Activated naive CD8-positive, alpha-beta T cell (primary cell): Measurements from ENCODE around the gene GAGE12F.
"Not testable (repeated sequence)": the region's sequence is repeated elsewhere in the genome, so short reads cannot be mapped to it uniquely, and the experiment has no call there.

Source experiments
- H3K27ac Mint-ChIP-seq: one replicate; pipeline ENCODE4 v1.8.0; 2021; ENCODE audit warnings: mixed read lengths
- H3K27me3 Mint-ChIP-seq: one replicate; pipeline ENCODE4 v1.8.0; 2021; ENCODE audit warnings: mixed read lengths
- H3K36me3 Mint-ChIP-seq: one replicate; pipeline ENCODE4 v1.8.0; 2021; ENCODE audit warnings: mixed read lengths
- H3K4me1 Mint-ChIP-seq: one replicate; pipeline ENCODE4 v1.8.0; 2021; ENCODE audit warnings: low read depth, mixed read lengths
- H3K4me3 Mint-ChIP-seq: one replicate; pipeline ENCODE4 v1.8.0; 2021; ENCODE audit warnings: mild to moderate bottlenecking, mixed read lengths
- H3K9me3 Mint-ChIP-seq: one replicate; pipeline ENCODE4 v1.8.0; 2021; ENCODE audit warnings: low read depth, mixed read lengths

GAGE12F gene, protein sequence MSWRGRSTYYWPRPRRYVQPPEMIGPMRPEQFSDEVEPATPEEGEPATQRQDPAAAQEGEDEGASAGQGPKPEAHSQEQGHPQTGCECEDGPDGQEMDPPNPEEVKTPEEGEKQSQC

DNA sequence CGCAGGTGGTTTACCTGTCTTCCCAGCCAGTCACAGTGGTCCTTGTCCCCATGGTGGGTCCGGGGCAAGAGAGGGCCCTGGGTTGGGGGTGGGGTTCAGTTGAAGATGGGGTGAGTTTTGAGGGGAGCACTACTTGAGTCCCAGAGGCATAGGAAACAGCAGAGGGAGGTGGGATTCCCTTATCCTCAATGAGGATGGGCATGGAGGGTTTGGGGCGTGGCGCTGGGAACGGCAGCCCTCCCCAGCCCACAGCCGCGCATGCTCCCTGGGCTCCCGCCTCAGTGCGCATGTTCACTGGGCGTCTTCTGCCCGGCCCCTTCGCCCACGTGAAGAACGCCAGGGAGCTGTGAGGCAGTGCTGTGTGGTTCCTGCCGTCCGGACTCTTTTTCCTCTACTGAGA, at the start of gene GAGE12F:
Gene GAGE12F, plus strand, starts transcription at position 301 of the 400 bp plus-strand sequence. CDS start 1,155 bp downstream, outside the sequence.
- not testable (repeated sequence) for H3K27ac Mint-ChIP-seq, H3K4me1 Mint-ChIP-seq, H3K4me3 Mint-ChIP-seq, H3K27me3 Mint-ChIP-seq, H3K9me3 Mint-ChIP-seq, H3K36me3 Mint-ChIP-seq

DNA sequence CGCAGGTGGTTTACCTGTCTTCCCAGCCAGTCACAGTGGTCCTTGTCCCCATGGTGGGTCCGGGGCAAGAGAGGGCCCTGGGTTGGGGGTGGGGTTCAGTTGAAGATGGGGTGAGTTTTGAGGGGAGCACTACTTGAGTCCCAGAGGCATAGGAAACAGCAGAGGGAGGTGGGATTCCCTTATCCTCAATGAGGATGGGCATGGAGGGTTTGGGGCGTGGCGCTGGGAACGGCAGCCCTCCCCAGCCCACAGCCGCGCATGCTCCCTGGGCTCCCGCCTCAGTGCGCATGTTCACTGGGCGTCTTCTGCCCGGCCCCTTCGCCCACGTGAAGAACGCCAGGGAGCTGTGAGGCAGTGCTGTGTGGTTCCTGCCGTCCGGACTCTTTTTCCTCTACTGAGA, 28.8 kb upstream of the GAGE12F start, which contains the start of gene GAGE12C:
Gene GAGE12C, plus strand, starts transcription at position 301 of the 400 bp plus-strand sequence. CDS start 1,155 bp downstream, outside the sequence.
- H3K27me3 Mint-ChIP-seq, H3K4me3 Mint-ChIP-seq, H3K27ac Mint-ChIP-seq, H3K4me1 Mint-ChIP-seq, H3K9me3 Mint-ChIP-seq, H3K36me3 Mint-ChIP-seq: not testable (repeated sequence)

GRCh38 chrX:49541433-49541832, 19.2 kb upstream of the GAGE12F start, which contains the start of gene GAGE12D:
TSS of gene GAGE12D (plus strand) at chrX:49541733. CDS start at chrX:49542888, 1,155 bp downstream.
- not testable (repeated sequence) for H3K9me3 Mint-ChIP-seq, H3K27ac Mint-ChIP-seq, H3K4me1 Mint-ChIP-seq, H3K27me3 Mint-ChIP-seq, H3K4me3 Mint-ChIP-seq, H3K36me3 Mint-ChIP-seq

GRCh38 chrX:49550989-49551388, 9.7 kb upstream of the GAGE12F start, which contains the start of gene GAGE12E:
TSS of gene GAGE12E (plus strand) at chrX:49551289. CDS start at chrX:49552444, 1,155 bp downstream.
- not testable (repeated sequence) for H3K27ac Mint-ChIP-seq, H3K27me3 Mint-ChIP-seq, H3K4me1 Mint-ChIP-seq, H3K36me3 Mint-ChIP-seq, H3K9me3 Mint-ChIP-seq, H3K4me3 Mint-ChIP-seq

DNA sequence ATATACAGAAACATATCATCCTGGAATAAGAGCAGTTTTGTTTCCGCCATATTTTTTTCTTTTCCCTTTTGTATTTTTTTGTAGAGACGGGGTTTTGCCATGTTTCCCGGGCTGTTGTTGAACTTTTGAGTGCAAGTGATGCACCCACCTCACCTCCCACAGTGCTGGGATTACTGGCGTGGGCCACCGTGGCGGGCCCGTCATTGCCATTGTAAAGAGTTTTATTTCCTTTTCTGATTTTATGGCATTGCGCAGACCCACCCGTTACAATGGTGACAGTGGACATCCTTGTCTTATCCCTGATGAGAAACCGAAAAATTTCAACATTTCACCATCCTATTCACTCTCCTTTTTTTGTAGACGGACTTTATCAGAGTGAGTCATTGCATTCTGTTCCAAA, 8.1 kb downstream of the GAGE12F start:
- H3K27ac Mint-ChIP-seq, H3K4me3 Mint-ChIP-seq, H3K27me3 Mint-ChIP-seq, H3K36me3 Mint-ChIP-seq, H3K9me3 Mint-ChIP-seq, H3K4me1 Mint-ChIP-seq: not testable (repeated sequence)

DNA sequence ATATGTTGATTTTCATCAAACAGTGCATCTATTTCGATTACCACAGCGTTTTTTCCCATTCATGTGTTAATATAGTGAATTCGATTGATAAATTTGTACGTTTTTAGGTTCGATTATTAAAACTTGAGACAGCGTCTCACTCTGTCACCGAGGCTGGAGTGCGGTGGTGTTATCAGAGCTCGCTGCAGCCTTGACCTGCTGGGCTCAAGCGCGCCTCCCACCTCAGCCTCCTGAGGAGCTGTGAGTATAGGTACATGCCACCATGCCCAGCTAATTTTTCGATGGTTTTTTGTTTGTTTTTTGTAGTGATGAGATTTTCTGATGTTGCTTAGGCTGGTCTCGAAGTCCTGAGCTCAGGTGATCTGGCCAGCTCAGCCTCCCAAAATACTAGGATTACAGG, 8.5 kb downstream of the GAGE12F start:
- H3K9me3 Mint-ChIP-seq, H3K36me3 Mint-ChIP-seq, H3K4me3 Mint-ChIP-seq, H3K4me1 Mint-ChIP-seq, H3K27ac Mint-ChIP-seq, H3K27me3 Mint-ChIP-seq: not testable (repeated sequence)

GRCh38 chrX:49570100-49570499, 9.5 kb downstream of the GAGE12F start, which contains the start of gene GAGE12G:
TSS of gene GAGE12G (plus strand) at chrX:49570400. CDS start at chrX:49571555, 1,155 bp downstream.
- not testable (repeated sequence) for H3K9me3 Mint-ChIP-seq, H3K27ac Mint-ChIP-seq, H3K27me3 Mint-ChIP-seq, H3K4me1 Mint-ChIP-seq, H3K4me3 Mint-ChIP-seq, H3K36me3 Mint-ChIP-seq

GRCh38 chrX:49579649-49580048, 19.0 kb downstream of the GAGE12F start, which contains the start of gene GAGE12H:
TSS of gene GAGE12H (plus strand) at chrX:49579949. CDS start at chrX:49581104, 1,155 bp downstream.
- H3K9me3 Mint-ChIP-seq, H3K4me1 Mint-ChIP-seq, H3K27ac Mint-ChIP-seq, H3K4me3 Mint-ChIP-seq, H3K27me3 Mint-ChIP-seq, H3K36me3 Mint-ChIP-seq: not testable (repeated sequence)

GRCh38 chrX:49589196-49589595, 28.6 kb downstream of the GAGE12F start, which contains the start of gene GAGE2A:
TSS of gene GAGE2A (plus strand) at chrX:49589496. CDS start at chrX:49590651, 1,155 bp downstream.
- not testable (repeated sequence) for H3K27ac Mint-ChIP-seq, H3K27me3 Mint-ChIP-seq, H3K9me3 Mint-ChIP-seq, H3K36me3 Mint-ChIP-seq, H3K4me3 Mint-ChIP-seq, H3K4me1 Mint-ChIP-seq

GRCh38 chrX:49589769-49590478, 29.3 kb downstream of the GAGE12F start:
- not testable (repeated sequence) for H3K9me3 Mint-ChIP-seq, H3K27me3 Mint-ChIP-seq, H3K36me3 Mint-ChIP-seq, H3K27ac Mint-ChIP-seq, H3K4me1 Mint-ChIP-seq, H3K4me3 Mint-ChIP-seq

DNA sequence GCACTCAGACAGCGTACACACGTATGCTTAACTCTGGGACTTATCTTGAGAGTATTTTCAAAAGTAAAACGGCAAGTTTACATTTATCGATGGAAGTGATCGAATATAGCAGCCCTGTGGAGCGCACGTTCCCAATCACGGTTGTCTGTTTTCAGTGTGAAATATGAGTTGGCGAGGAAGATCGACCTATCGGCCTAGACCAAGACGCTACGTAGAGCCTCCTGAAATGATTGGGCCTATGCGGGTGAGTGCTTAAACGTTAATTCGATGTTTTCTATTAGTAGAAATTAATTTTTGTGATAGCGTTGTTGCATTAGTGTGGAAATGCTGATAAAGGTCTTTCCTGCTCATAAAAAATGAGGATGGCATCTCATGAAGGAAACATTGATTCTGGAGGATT, 29.8 kb downstream of the GAGE12F start:
- H3K4me3 Mint-ChIP-seq, H3K36me3 Mint-ChIP-seq, H3K9me3 Mint-ChIP-seq, H3K27ac Mint-ChIP-seq, H3K4me1 Mint-ChIP-seq, H3K27me3 Mint-ChIP-seq: not testable (repeated sequence)

GRCh38 chrX:49598720-49599119, 38.1 kb downstream of the GAGE12F start, which contains the start of gene GAGE1:
TSS of gene GAGE1 (plus strand) at chrX:49599020. CDS start at chrX:49600175, 1,155 bp downstream.
- not testable (repeated sequence) for H3K4me1 Mint-ChIP-seq, H3K27me3 Mint-ChIP-seq, H3K27ac Mint-ChIP-seq, H3K9me3 Mint-ChIP-seq, H3K4me3 Mint-ChIP-seq, H3K36me3 Mint-ChIP-seq

GRCh38 chrX:49610718-49611310, 50.2 kb downstream of the GAGE12F start:
- Mint-ChIP-seq H3K27ac (no peak overlapping the region), H3K4me1 (no peaks in the 10 kb centered on the region), H3K27me3 (no peaks in the 10 kb centered on the region), H3K9me3 (no peaks in the 10 kb centered on the region), H3K36me3 (no peaks in the 10 kb centered on the region), H3K4me3 (no peak overlapping the region)
